GM21423 (cell line): ENCODE results near the gene ZNF189.
"Not testable (repeated sequence)": the region's sequence is repeated elsewhere in the genome, so short reads cannot be mapped to it uniquely, and the experiment has no call there.

Source experiments
- ATAC-seq: cut with Tn5 transposase; IDR thresholded peaks from one replicate; pipeline ENCODE4 v1.9.1; 2021; ENCODE audit warnings: mild to moderate bottlenecking, moderate library complexity; ENCODE audit not compliant: unreplicated experiment

ZNF189 gene

GRCh38 chr9:101376111-101376848 lies 22.4 kb upstream of the ZNF189 start:
- ATAC-seq: no peak

GRCh38 chr9:101380295-101380694 lies 18.4 kb upstream of the ZNF189 start:
- no peak for ATAC-seq

- ATAC-seq: no peak
These were observed 17.5 kb upstream of the ZNF189 start for GRCh38 chr9:101381118-101381517.

DNA sequence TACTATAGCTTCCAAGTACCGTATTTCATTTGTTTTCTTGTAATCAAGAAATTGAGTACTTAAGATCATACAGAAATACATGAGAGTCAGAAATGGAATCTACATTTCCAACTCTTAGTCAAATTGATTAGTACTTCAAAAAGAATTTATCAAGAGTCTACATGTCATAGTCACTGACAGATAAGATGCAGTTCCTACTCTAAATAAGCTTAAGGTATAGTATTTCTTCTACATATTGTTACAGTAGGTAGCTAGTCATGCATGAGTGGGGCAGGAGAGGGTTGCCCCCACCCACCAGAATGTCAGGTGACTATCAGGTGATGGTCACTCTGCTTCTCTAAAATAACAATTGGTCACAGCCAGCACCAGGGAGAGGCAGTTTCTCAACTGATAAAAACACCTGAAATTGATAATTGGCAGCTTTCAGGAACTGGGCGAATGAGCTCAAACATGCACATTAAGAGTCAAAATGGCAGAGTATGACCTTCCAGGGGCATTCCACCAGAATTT lies 16.8 kb upstream of the ZNF189 start:
- no peak for ATAC-seq

DNA sequence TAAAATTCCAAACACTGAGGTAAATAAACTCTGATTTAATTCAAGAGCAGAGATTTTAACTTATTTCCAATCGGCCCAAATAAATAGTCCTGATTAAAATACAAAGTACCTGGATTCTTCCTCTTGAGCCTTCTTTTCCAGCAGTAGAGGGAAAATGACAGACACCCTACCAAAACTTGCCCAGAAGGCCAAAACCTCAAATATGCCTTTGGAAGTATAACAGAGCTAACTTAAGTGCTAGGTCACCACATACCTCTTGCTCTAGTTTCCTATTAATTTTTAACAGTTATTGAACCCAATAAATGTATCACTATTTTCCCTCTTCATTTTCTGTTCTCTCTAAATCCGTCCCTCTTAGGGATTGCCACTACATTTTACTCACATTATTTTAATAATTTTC lies 15.3 kb upstream of the ZNF189 start:
- ATAC-seq: no peak

DNA sequence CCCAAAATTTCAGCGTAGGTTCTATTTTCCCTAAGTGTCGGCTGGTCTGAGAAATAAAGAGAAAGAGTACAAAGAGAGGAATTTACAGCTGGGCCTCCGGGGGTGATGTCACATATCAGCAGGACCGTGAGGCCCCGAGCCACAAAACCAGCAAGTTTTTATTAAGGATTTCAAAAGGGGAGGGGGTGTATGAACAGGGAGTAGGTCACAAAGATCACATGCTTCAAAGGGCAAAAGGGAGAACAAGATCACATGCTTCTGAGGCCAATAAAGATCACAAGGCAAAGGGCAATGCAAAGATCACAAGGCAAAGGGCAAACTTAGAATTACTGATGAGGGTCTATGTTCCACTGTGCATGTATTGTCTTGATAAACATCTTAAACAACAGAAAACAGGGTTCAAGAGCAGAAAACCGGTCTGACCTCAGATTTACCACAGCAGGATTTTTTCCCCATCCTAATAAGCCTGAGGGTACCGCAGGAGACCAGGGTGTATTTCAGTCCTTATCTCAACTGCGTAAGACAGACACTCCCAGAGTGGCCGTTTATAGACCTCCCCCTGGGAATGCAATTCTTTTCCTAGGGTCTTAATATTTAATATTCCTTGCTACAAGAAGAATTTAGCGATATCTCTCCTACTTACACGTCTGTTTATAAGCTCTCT lies 13.6 kb upstream of the ZNF189 start, which contains the start of gene BAAT:
TSS of gene BAAT (minus strand) at position 134 of the 664 bp plus-strand sequence. CDS start 13,602 bp downstream, outside the sequence.
- not testable (repeated sequence) for ATAC-seq

- peak; percentile 81 for ATAC-seq
These were observed 10.7 kb upstream of the ZNF189 start for GRCh38 chr9:101387871-101388506.

- ATAC-seq: no peak
These were observed 10.1 kb upstream of the ZNF189 start for GRCh38 chr9:101388507-101388993.

DNA sequence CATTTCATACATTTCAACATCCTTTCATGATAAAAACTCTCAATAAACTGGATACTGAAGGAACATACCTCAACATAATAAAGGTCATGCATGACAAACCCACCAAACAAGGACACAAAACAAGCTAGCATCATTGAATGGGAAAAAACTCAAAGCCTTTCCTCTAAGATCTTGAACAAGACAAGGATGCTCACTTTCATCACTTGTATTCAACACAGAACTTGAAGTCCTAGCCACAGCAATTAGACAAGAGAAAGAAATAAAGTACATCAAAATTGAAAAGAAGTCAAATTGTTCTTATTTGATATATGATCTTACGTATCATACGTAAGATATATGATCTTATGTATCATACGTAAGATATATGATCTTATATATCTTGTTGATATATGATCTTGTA lies 5.5 kb upstream of the ZNF189 start:
- no peak for ATAC-seq

DNA sequence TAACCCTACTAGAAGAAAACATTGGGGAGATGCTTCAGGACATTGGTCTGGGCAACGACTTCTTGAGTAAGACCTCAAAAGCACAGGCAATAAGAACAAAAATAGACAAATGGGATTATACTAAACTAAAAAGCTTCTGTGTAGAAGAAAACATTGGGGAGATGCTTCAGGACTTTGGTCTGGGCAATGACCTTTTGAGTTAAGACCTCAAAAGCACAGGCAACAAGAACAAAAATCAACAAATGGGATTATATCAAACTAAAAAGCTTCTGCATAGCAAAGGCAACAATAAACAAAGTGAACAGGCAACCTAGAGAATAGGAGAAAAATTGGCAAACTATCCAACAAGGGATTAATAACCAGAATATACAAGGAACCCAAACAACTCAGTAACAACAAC lies 4.0 kb upstream of the ZNF189 start:
- no peak for ATAC-seq

- ATAC-seq: no peak
These were observed 944 bp upstream of the ZNF189 start for GRCh38 chr9:101397746-101398067.

DNA sequence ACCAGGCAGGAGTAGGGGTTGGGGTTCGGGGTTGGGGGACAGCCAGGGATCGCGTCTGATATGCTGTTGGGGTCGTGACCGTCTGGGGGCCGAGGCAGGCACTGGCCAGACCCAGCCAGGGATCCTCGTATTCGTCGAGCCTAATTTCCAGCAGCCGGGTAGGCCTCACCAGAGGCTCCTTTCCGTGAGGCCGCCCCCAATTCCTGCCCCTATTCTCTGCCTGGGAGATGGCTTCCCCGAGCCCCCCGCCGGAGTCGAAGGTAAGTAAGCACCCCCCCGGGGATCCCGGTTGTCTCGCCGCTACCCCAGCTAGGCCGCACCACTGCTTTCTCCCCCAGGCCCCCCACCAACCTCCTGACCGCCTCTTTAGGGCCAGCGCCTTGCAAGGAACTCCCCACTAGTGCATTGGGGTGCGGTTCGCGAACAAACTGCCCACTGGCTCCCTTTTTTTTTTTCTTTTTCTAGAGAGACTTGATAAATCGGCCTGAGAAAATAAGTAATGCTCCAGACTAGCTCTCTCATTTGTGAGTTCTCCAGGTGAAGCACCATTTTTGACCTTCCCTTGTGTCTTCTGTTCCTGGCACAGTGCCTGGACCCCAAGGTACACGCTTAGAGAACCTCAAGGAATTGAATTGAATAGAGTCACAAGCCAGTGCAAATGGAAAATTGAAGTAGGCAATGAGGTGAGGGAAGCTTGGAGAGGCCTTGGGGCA lies 435 bp downstream of the ZNF189 start:
- no peak for ATAC-seq

- no peak for ATAC-seq
These were observed 956 bp downstream of the ZNF189 start for GRCh38 chr9:101399643-101399970.

DNA sequence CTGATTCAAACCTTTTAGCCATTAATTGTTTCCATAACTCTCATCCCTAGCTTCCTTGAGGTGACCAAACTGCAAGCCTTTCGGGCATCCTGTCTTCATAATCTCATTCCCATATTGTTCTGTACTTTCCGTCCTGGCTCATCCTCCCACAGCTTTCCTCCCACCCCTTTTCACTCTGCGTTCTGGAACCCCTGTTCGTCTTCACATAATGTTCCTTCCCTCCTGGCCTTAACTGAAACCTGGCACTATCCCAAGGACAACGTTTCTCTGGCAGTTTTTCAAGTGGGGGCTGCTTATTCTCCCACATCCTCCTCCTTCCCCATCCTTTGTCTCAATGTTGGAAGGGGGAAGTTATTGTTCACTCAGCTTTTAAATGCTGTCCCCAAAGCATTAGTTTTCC lies 1.5 kb downstream of the ZNF189 start:
- ATAC-seq: no peak

GRCh38 chr9:101403516-101404285 lies 5.0 kb downstream of the ZNF189 start:
- no peak for ATAC-seq

DNA sequence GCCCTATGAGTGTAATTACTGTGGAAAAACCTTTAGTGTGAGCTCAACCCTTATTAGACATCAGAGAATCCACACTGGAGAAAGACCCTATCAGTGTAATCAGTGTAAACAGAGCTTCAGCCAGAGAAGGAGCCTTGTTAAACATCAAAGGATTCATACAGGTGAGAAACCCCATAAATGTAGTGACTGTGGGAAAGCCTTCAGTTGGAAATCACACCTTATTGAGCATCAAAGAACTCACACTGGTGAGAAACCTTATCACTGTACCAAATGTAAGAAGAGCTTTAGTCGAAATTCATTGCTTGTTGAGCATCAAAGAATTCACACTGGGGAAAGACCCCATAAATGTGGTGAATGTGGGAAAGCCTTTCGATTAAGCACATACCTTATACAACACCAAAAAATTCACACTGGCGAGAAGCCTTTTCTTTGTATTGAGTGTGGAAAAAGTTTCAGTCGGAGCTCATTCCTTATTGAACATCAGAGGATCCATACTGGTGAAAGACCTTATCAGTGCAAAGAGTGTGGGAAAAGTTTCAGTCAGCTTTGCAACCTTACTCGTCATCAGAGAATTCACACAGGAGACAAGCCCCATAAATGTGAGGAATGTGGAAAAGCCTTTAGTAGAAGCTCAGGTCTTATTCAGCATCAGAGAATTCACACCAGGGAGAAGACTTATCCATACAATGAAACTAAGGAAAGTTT lies 9.9 kb downstream of the ZNF189 start:
- no peak for ATAC-seq

- no peak for ATAC-seq
These were observed 10.4 kb downstream of the ZNF189 start for GRCh38 chr9:101409079-101409477.

DNA sequence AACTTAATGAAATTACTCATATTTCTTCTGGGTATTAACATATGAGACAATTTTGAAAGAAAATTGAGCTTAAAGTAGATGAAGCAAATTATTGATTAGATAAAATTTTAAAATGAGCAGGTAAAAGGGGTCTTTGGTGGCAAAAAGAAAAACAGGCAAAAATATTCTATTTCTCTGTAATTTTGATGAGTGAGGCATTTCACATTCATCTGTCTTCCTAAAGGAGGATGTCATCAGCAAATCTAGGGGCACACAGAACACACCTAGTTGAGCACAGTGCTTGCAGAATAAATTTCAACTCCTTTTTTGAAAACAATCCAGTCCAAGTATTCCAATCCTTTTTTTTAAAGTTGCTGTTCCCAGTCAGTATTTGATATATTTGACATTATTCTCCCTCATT lies 16.2 kb downstream of the ZNF189 start:
- no peak for ATAC-seq

DNA sequence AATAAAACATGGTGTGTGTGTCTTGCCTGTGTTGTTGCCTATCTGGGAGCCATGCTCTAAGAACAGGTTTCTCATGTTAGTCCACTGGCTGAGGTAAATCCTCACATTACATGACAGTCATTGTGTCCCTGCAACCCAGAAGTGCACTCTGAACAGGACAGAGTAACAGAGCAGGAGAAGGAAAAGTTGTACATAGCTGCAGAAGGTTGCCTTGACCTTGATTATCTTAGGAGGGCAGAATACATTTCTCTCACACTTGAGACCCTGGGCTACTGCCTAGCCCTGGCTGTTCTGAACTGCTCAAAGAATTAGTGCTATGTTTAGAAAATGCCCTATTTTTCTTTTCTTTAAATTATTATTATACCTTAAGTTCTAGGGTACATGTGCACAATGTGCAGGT lies 16.9 kb downstream of the ZNF189 start:
- no peak for ATAC-seq

DNA sequence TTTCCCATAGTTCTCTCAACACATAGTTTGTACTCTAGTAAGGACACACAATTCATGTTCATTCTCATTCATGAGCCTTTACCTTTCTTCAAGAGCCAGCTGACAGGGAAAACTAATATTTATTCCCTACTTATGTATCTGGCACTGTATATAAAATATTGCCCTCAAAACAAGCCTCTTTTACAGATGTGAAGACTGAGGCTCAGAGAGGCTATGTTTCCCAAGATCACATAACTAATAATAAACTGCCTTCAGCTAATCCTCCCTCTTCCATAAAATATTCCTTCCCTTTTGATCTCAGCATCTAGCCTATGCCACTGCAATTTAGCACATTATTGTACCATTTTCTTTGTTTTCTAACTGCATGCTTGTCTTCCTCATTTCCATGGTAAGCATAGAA lies 18.7 kb downstream of the ZNF189 start:
- ATAC-seq: no peak
